ENCODE measurements around the gene PFDN4.

The PFDN4 gene

DNA sequence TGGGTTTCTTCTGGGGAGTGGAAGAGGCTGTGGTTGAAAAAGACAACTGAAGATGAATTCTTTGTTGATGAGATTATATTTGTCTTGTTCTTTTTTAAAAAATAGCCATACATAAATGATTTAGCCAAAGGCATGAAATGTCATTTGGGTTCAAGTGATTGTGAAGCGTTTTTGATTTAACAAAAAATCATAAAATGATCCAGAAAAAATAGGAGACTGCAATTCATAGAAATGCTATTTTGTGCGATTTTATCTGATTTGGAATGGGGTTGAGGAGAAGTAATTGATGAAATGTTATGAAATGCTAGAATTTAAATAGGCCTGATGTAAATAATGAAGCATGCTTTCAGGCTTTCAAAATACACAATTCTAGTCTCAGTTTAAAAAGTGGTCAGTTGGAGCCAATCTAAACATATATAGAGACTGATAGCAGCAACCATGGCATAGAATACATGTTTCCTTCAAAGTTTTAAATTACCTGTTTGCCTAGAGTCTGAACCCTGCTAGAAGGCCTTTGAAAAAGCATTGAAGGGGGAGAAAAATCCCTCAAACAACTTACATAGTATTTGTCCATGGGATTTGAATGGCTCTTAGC, 21.8 kb downstream of the PFDN4 start:
- Histone ChIP-seq H2BK12ac (ENCODE audit: low read length) (peak overlapping the region; percentile 99), H3K18ac (ENCODE audit: low read length) (peak overlapping the region; percentile 57)
- 93% methylated on average over 1 of the region's 2 CpGs for WGBS (ENCODE audit: extremely low coverage, insufficient coverage, insufficient read length)

DNA sequence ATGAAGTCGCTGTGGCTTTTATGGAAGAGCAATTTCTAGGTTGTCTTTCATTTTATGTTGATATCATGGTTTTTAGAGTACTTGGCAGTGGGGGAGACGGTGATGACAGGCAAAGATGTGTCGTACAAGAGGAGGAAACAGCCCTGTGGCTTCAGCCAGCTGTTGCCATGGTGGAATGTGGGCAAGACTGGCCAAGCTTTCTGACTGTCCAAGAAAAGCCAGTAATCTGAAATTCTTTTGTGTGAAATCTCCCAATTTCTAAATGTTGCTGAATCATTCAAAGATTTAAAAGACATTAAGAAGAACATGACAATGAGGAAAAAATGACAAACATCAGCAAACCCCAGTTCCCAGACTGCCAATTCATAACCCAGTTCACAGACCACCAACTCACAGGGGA, 23.1 kb downstream of the PFDN4 start:
- Histone ChIP-seq H3K23ac (ENCODE audit: low read length) (no peak overlapping the region), H3K4ac (ENCODE audit: low read depth, low read length) (no peak overlapping the region), H3K79me1 (ENCODE audit: low read length) (peaks cover 2% of the 10 kb centered on the region), H3K4me2 (ENCODE audit: low read length) (no peak overlapping the region), H3K4me1 (ENCODE audit: control insufficient read depth in 1 of 2, insufficient read depth in 2 of 2, low read length in 2 of 2) (peaks cover 2% of the 10 kb centered on the region in 2 experiments), H3K9ac (ENCODE audit: low read length) (no peak overlapping the region), H2AFZ (ENCODE audit: insufficient read depth, low read length, poor library complexity) (no peak overlapping the region), H3K14ac (ENCODE audit: low read length) (no peak overlapping the region), H3K27ac (ENCODE audit: low read depth, low read length) (no peak overlapping the region), H3K36me3 (ENCODE audit: control insufficient read depth in 1 of 2, insufficient read depth in 2 of 2, low read length in 2 of 2) (no peaks in the 10 kb centered on the region), H2BK5ac (ENCODE audit: low read depth, low read length, poor library complexity) (no peak overlapping the region), H4K8ac (ENCODE audit: low read depth, low read length) (no peak overlapping the region), H3K18ac (ENCODE audit: low read length) (no peak overlapping the region), H2BK120ac (ENCODE audit: insufficient read depth, low read length, poor library complexity) (peak overlapping the region; percentile 19), H3K27me3 (ENCODE audit: insufficient read depth, low read length) (no peaks in the 10 kb centered on the region), H2AK5ac (ENCODE audit: low read length) (no peak overlapping the region), H3K79me2 (ENCODE audit: control insufficient read depth, insufficient read depth, low read length, poor library complexity) (peaks cover 2% of the 10 kb centered on the region), H3K9me3 (ENCODE audit: insufficient read depth, low read depth, low read length) (peaks cover 3% of the 10 kb centered on the region), H3K4me3 (ENCODE audit: low read depth, low read length) (no peak overlapping the region), H2BK12ac (ENCODE audit: low read length) (peak overlapping the region; percentile 86), H4K91ac (ENCODE audit: low read depth, low read length) (peak overlapping the region; percentile 76), H4K12ac (ENCODE audit: low read depth, low read length) (no peak overlapping the region)
- no peak for DNase-seq
- WGBS (ENCODE audit: extremely low coverage, insufficient coverage, insufficient read length), result no CpG with 5 or more reads among the region's 3 CpGs

More for the DNA sequence above, 21.8 kb downstream of the PFDN4 start:
- H4K8ac ChIP-seq (ENCODE audit: low read depth, low read length), result no peak overlapping the region
- no peak overlapping the region for H3K23ac ChIP-seq (ENCODE audit: low read length)
- no peaks in the 10 kb centered on the region for H3K27me3 ChIP-seq (ENCODE audit: insufficient read depth, low read length)
- H3K36me3 ChIP-seq (ENCODE audit: control insufficient read depth in 1 of 2, insufficient read depth in 2 of 2, low read length in 2 of 2), result no peaks in the 10 kb centered on the region
- H4K91ac ChIP-seq (ENCODE audit: low read depth, low read length), result peak overlapping the region; percentile 82
- H2AFZ ChIP-seq (ENCODE audit: insufficient read depth, low read length, poor library complexity), result peak overlapping the region; percentile 66
- H2BK5ac ChIP-seq (ENCODE audit: low read depth, low read length, poor library complexity), result peak overlapping the region; percentile 70
- peaks cover 2% of the 10 kb centered on the region for H3K79me1 ChIP-seq (ENCODE audit: low read length)
- peaks cover 2% of the 10 kb centered on the region for H3K79me2 ChIP-seq (ENCODE audit: control insufficient read depth, insufficient read depth, low read length, poor library complexity)
- H3K9me3 ChIP-seq (ENCODE audit: insufficient read depth, low read depth, low read length), result peaks cover 3% of the 10 kb centered on the region
- no peak overlapping the region for H3K4me3 ChIP-seq (ENCODE audit: low read depth, low read length)
- H3K27ac ChIP-seq (ENCODE audit: low read depth, low read length), result peak overlapping the region; percentile 68
- H3K4me2 ChIP-seq (ENCODE audit: low read length), result no peak overlapping the region
- no peak overlapping the region for H3K9ac ChIP-seq (ENCODE audit: low read length)
- H4K12ac ChIP-seq (ENCODE audit: low read depth, low read length), result no peak overlapping the region
- peak overlapping the region; percentile 79 for H2AK5ac ChIP-seq (ENCODE audit: low read length)
- no peak for DNase-seq
- H2BK120ac ChIP-seq (ENCODE audit: insufficient read depth, low read length, poor library complexity), result peak overlapping the region; percentile 84
- H3K14ac ChIP-seq (ENCODE audit: low read length), result peak overlapping the region; percentile 42
- H3K4me1 ChIP-seq (ENCODE audit: control insufficient read depth in 1 of 2, insufficient read depth in 2 of 2, low read length in 2 of 2), result peaks cover 2% of the 10 kb centered on the region in 2 experiments
- H3K4ac ChIP-seq (ENCODE audit: low read depth, low read length), result no peak overlapping the region

DNA sequence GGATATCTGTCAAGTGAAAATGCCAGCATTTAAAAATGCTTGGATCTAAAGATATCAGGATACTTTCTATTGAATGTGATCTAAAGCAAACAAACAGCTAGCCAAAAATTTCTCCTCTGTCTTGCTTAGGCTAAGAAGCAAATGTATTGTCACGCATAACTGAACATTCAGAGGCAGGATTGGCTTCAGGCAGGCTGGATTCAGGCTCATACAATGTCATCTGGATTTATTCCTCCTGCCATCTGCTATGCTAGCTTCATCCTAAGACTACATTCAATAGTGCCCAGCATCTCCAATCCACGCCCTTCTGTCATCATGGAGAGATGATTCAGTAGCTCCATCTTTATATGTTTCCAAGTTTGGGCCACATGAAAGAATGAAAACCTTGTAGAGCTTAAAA, 27.1 kb downstream of the PFDN4 start:
- H3K27ac ChIP-seq (ENCODE audit: low read depth, low read length), result no peak overlapping the region
- peaks cover 2% of the 10 kb centered on the region for H3K79me2 ChIP-seq (ENCODE audit: control insufficient read depth, insufficient read depth, low read length, poor library complexity)
- no peak overlapping the region for H2BK5ac ChIP-seq (ENCODE audit: low read depth, low read length, poor library complexity)
- H2AFZ ChIP-seq (ENCODE audit: insufficient read depth, low read length, poor library complexity), result no peak overlapping the region
- H2AK5ac ChIP-seq (ENCODE audit: low read length), result no peak overlapping the region
- no peak overlapping the region for H3K4me3 ChIP-seq (ENCODE audit: low read depth, low read length)
- WGBS (ENCODE audit: extremely low coverage, insufficient coverage, insufficient read length), result no CpG with 5 or more reads among the region's 2 CpGs
- H3K9ac ChIP-seq (ENCODE audit: low read length), result no peak overlapping the region
- H3K4me2 ChIP-seq (ENCODE audit: low read length), result no peak overlapping the region
- no peaks in the 10 kb centered on the region for H3K4me1 ChIP-seq (ENCODE audit: control insufficient read depth in 1 of 2, insufficient read depth in 2 of 2, low read length in 2 of 2)
- no peak overlapping the region for H2BK120ac ChIP-seq (ENCODE audit: insufficient read depth, low read length, poor library complexity)
- DNase-seq, result peak in 1 of 2 donors; percentile 28
- H3K79me1 ChIP-seq (ENCODE audit: low read length), result no peaks in the 10 kb centered on the region
- H3K23ac ChIP-seq (ENCODE audit: low read length), result no peak overlapping the region
- H2BK12ac ChIP-seq (ENCODE audit: low read length), result no peak overlapping the region
- peaks cover 6% of the 10 kb centered on the region for H3K9me3 ChIP-seq (ENCODE audit: insufficient read depth, low read depth, low read length)
- no peak overlapping the region for H3K14ac ChIP-seq (ENCODE audit: low read length)
- H3K18ac ChIP-seq (ENCODE audit: low read length), result no peak overlapping the region
- H3K27me3 ChIP-seq (ENCODE audit: insufficient read depth, low read length), result no peaks in the 10 kb centered on the region
- H4K91ac ChIP-seq (ENCODE audit: low read depth, low read length), result no peak overlapping the region
- H4K8ac ChIP-seq (ENCODE audit: low read depth, low read length), result no peak overlapping the region
- no peak overlapping the region for H3K4ac ChIP-seq (ENCODE audit: low read depth, low read length)
- no peak overlapping the region for H4K12ac ChIP-seq (ENCODE audit: low read depth, low read length)
- no peaks in the 10 kb centered on the region for H3K36me3 ChIP-seq (ENCODE audit: control insufficient read depth in 1 of 2, insufficient read depth in 2 of 2, low read length in 2 of 2)

DNA sequence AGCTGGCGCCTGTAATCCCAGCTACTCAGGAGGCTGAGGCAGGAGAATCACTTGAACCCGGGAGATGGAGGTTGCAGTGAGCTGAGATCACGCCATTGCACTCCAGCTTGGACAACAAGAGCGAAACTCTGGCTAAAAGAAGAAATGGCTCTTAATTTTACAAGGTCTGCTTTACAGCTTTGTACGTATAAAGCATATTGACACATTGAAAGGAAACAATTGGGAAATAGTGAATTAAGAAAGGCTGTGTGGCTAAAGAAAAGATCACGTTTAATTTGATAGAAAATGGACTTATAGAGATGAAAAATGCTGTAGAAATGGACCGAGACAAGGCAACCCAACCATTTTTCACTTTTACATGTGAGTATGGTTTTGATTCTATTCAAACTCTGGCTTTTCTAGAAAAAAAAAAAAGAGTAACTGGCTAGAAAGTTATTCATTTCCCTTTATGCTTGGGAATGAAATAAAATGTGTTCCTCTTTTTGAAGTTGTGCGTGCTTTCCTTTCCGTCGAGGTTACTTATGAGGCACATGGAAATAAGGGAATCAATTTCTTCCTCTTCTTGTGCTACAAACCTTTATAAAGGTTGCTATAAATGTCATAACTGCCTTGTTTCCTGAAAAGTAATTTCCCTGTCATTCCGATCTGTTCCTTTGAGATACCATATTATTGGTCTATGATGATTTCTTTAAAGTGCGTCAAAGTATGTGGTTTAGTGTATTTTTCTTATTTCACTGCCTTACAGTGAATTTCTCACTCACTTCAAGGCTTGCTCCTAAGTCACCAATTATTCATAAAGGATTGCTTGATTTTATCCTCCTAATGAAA, 29.4 kb downstream of the PFDN4 start:
- Histone ChIP-seq H3K27ac (ENCODE audit: low read depth, low read length) (no peak overlapping the region), H3K23ac (ENCODE audit: low read length) (no peak overlapping the region), H3K9me3 (ENCODE audit: insufficient read depth, low read depth, low read length) (peaks cover 6% of the 10 kb centered on the region), H3K79me1 (ENCODE audit: low read length) (no peaks in the 10 kb centered on the region), H2BK5ac (ENCODE audit: low read depth, low read length, poor library complexity) (no peak overlapping the region), H3K4me3 (ENCODE audit: low read depth, low read length) (no peak overlapping the region), H3K4ac (ENCODE audit: low read depth, low read length) (no peak overlapping the region), H3K14ac (ENCODE audit: low read length) (no peak overlapping the region), H3K27me3 (ENCODE audit: insufficient read depth, low read length) (no peaks in the 10 kb centered on the region), H2BK12ac (ENCODE audit: low read length) (no peak overlapping the region), H3K4me2 (ENCODE audit: low read length) (no peak overlapping the region), H2BK120ac (ENCODE audit: insufficient read depth, low read length, poor library complexity) (no peak overlapping the region), H4K8ac (ENCODE audit: low read depth, low read length) (no peak overlapping the region), H2AK5ac (ENCODE audit: low read length) (no peak overlapping the region), H3K4me1 (ENCODE audit: control insufficient read depth in 1 of 2, insufficient read depth in 2 of 2, low read length in 2 of 2) (no peaks in the 10 kb centered on the region), H3K79me2 (ENCODE audit: control insufficient read depth, insufficient read depth, low read length, poor library complexity) (no peaks in the 10 kb centered on the region), H2AFZ (ENCODE audit: insufficient read depth, low read length, poor library complexity) (no peak overlapping the region), H3K36me3 (ENCODE audit: control insufficient read depth in 1 of 2, insufficient read depth in 2 of 2, low read length in 2 of 2) (no peaks in the 10 kb centered on the region), H3K9ac (ENCODE audit: low read length) (no peak overlapping the region), H4K91ac (ENCODE audit: low read depth, low read length) (no peak overlapping the region), H3K18ac (ENCODE audit: low read length) (no peak overlapping the region), H4K12ac (ENCODE audit: low read depth, low read length) (no peak overlapping the region)
- WGBS (ENCODE audit: extremely low coverage, insufficient coverage, insufficient read length), result no CpG with 5 or more reads among the region's 12 CpGs
- no peak for DNase-seq

Measured in trophoblast cell (in vitro differentiated cells and primary cell).